ENCODE measurements around the gene AKR1C3. TPM values are rescaled to one million over a fixed set of nuclear protein-coding genes. Genes with fewer than 3 reads are reported as not detected.
"Not testable (repeated sequence)": the region's sequence is repeated elsewhere in the genome, so short reads cannot be mapped to it uniquely, and the experiment has no call there.

Gene AKR1C3
- total and polyA plus RNA-seq, 4 donors = 36.2 to 180 (median 126) TPM

DNA sequence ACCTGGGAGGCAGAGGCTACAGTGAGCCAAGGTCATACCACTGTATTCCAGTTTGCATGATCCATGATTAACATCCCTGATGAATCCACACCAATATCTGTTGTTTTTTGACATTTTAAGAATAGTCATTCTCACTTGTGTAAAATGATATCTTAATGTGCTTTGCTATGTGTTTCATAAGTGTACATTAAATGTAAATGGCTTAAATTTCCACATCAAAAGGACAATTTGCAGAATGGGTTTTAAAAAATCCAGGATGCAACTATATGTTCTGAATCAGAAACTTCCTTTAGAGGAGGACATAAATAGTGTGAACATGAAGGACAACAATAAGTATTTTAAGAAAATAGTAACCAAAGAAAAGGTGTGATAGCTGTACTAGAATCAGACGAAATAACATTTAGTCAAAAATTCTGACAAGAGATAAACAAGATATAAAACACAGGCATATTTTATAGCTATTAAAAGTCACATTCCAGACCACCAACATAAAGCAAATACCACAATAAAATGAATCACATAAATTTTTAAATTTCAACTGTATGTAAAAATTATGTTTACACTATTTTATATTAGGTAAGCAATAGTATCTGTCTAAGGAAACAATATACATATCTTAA lies 42.4 kb downstream of the AKR1C3 start:
- ATAC-seq (ENCODE audit: low FRiP score) = no peak
- WGBS, 2 donors = 52 to 80% methylated on average over 1 of the region's 1 CpG

DNA sequence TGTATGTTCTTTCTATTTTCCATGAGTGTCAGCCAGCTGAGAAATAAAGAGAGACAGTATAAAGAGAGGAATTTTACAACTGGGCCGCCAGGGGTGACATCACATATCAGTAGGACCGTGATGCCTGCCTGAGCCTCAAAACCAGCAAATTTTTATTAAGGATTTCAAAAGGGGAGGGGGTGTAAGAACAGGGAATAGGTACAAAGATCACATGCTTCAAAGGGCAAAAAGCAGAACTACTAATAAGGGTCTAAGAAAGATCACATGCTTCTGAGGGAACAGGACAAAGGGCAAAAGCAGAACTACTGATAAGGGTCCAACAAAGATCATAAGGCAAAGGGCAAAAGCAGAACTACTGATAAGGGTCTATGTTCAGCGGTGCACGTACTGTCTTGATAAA lies 43.5 kb downstream of the AKR1C3 start:
- H3K9me3 ChIP-seq (ENCODE audit: control insufficient read depth, low read length); ATAC-seq (ENCODE audit: low FRiP score); H3K27ac ChIP-seq (ENCODE audit: low read depth in 1 of 2, low read length in 2 of 2); H3K36me3 ChIP-seq (ENCODE audit: control insufficient read depth in 1 of 2, insufficient read depth in 2 of 2, low read length in 1 of 2); H3K4me1 ChIP-seq (ENCODE audit: control insufficient read depth in 1 of 2, insufficient read depth in 2 of 2, low read length in 2 of 2); H3K27me3 ChIP-seq (ENCODE audit: control insufficient read depth in 1 of 2, insufficient read depth in 2 of 2, low read length in 1 of 2); H3K4me3 ChIP-seq (ENCODE audit: low read length in 2 of 2); intact Hi-C loops (cut with DNase I); DNase-seq: not testable (repeated sequence)
- 29 to 35% methylated on average over 4 of the region's 4 CpGs for WGBS, 2 donors

More for the DNA sequence above, 42.4 kb downstream of the AKR1C3 start:
- no peaks in the 10 kb centered on the region for H3K27me3 ChIP-seq (ENCODE audit: control insufficient read depth in 1 of 2, insufficient read depth in 2 of 2, low read length in 1 of 2)
- no peak overlapping the region for H3K4me3 ChIP-seq (ENCODE audit: low read length in 2 of 2)
- DNase-seq = no peak
- no peak overlapping the region for H3K27ac ChIP-seq (ENCODE audit: low read depth in 1 of 2, low read length in 2 of 2)
- H3K4me1 ChIP-seq (ENCODE audit: control insufficient read depth in 1 of 2, insufficient read depth in 2 of 2, low read length in 2 of 2) = no peaks in the 10 kb centered on the region
- no peaks in the 10 kb centered on the region for H3K36me3 ChIP-seq (ENCODE audit: control insufficient read depth in 1 of 2, insufficient read depth in 2 of 2, low read length in 1 of 2)
- peaks cover 2% of the 10 kb centered on the region for H3K9me3 ChIP-seq (ENCODE audit: control insufficient read depth, low read length)
- intact Hi-C loops (cut with DNase I) = no loop called here

DNA sequence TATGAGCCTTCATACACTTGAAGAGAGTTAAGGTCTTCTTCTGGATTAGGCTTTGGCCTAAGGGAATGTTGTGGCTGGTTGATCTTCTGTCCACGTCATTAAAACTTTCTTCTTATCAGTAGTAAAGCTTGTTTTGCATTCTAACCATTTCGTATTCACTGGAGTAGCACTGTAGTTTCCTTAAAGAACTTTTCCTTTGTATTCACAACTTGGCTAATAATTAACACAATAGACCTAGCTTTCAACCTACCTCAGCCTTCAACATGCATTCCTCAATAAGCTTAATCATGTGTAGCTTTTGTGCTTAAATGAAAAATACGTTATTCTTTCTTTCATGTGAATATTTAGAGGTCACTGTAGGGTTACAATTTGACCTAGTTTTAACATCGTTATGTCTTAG lies 48.0 kb downstream of the AKR1C3 start:
- no peak overlapping the region for H3K27ac ChIP-seq (ENCODE audit: low read depth in 1 of 2, low read length in 2 of 2)
- 55 to 66% methylated on average over 4 of the region's 4 CpGs for WGBS, 2 donors
- no peaks in the 10 kb centered on the region for H3K36me3 ChIP-seq (ENCODE audit: control insufficient read depth in 1 of 2, insufficient read depth in 2 of 2, low read length in 1 of 2)
- H3K9me3 ChIP-seq (ENCODE audit: control insufficient read depth, low read length) = no peaks in the 10 kb centered on the region
- DNase-seq (no peak), ATAC-seq (ENCODE audit: low FRiP score) (no peak)
- H3K4me1 ChIP-seq (ENCODE audit: control insufficient read depth in 1 of 2, insufficient read depth in 2 of 2, low read length in 2 of 2) = no peaks in the 10 kb centered on the region
- H3K27me3 ChIP-seq (ENCODE audit: control insufficient read depth in 1 of 2, insufficient read depth in 2 of 2, low read length in 1 of 2) = no peaks in the 10 kb centered on the region
- intact Hi-C loops (cut with DNase I) = no loop called here
- H3K4me3 ChIP-seq (ENCODE audit: low read length in 2 of 2) = no peak overlapping the region

DNA sequence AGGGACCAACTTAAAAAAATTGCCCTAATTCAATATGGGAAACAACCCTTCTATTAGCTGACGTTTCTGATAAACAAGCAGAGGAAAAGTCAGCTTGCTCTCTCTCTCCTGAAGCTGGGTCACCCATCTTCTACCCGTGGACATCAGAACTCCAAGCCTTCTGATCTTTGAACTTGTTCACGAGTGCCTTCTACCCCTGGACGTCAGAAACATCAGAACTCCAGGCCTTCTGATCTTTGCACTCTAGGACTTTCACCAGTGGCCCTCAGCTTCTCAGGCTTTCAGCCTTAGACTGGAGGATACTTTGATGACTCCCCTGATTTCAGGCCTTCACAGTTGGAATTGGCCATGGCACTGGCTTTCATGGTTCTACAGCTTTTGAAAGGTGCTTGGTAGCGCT lies 48.9 kb downstream of the AKR1C3 start:
- ATAC-seq (ENCODE audit: low FRiP score) (no peak), DNase-seq (no peak)
- no peaks in the 10 kb centered on the region for H3K27me3 ChIP-seq (ENCODE audit: control insufficient read depth in 1 of 2, insufficient read depth in 2 of 2, low read length in 1 of 2)
- WGBS, 2 donors = 63% methylated on average over 5 of the region's 5 CpGs
- H3K36me3 ChIP-seq (ENCODE audit: control insufficient read depth in 1 of 2, insufficient read depth in 2 of 2, low read length in 1 of 2) = no peaks in the 10 kb centered on the region
- H3K4me3 ChIP-seq (ENCODE audit: low read length in 2 of 2) = no peak overlapping the region
- H3K9me3 ChIP-seq (ENCODE audit: control insufficient read depth, low read length) = no peaks in the 10 kb centered on the region
- H3K4me1 ChIP-seq (ENCODE audit: control insufficient read depth in 1 of 2, insufficient read depth in 2 of 2, low read length in 2 of 2) = no peaks in the 10 kb centered on the region
- intact Hi-C loops (cut with DNase I) = no loop called here
- H3K27ac ChIP-seq (ENCODE audit: low read depth in 1 of 2, low read length in 2 of 2) = no peak overlapping the region

DNA sequence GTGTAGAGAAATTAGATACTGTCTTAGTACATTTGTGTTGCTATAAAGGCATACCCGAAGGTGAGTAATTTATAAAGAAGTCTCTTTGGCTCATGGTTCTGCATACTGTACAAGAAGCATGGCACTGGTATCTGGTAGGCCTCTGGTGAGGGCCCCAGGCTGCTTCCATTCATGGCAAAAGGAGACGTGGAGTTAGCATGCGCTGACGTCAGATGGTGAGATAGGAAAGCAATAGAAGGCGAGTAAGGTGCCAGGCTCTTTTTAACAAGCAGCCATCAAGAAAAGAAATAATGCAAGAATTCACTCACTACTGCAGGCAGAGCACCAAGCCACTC lies 52.7 kb downstream of the AKR1C3 start:
- DNase-seq (no peak), ATAC-seq (ENCODE audit: low FRiP score) (no peak)
- 81 to 88% methylated on average over 5 of the region's 5 CpGs for WGBS, 2 donors
- H3K4me3 ChIP-seq (ENCODE audit: low read length in 2 of 2) = no peak overlapping the region
- no peaks in the 10 kb centered on the region for H3K4me1 ChIP-seq (ENCODE audit: control insufficient read depth in 1 of 2, insufficient read depth in 2 of 2, low read length in 2 of 2)
- intact Hi-C loops (cut with DNase I) = no loop called here
- H3K9me3 ChIP-seq (ENCODE audit: control insufficient read depth, low read length) = no peaks in the 10 kb centered on the region
- no peaks in the 10 kb centered on the region for H3K36me3 ChIP-seq (ENCODE audit: control insufficient read depth in 1 of 2, insufficient read depth in 2 of 2, low read length in 1 of 2)
- no peak overlapping the region for H3K27ac ChIP-seq (ENCODE audit: low read depth in 1 of 2, low read length in 2 of 2)
- H3K27me3 ChIP-seq (ENCODE audit: control insufficient read depth in 1 of 2, insufficient read depth in 2 of 2, low read length in 1 of 2) = no peaks in the 10 kb centered on the region

GRCh38 chr10:5147255-5147980 lies 53.2 kb downstream of the AKR1C3 start:
- no peak overlapping the region for H3K4me3 ChIP-seq (ENCODE audit: low read length in 2 of 2)
- H3K36me3 ChIP-seq (ENCODE audit: control insufficient read depth in 1 of 2, insufficient read depth in 2 of 2, low read length in 1 of 2) = no peaks in the 10 kb centered on the region
- ATAC-seq (ENCODE audit: low FRiP score) (no peak), DNase-seq (no peak)
- no peaks in the 10 kb centered on the region for H3K9me3 ChIP-seq (ENCODE audit: control insufficient read depth, low read length)
- H3K27me3 ChIP-seq (ENCODE audit: control insufficient read depth in 1 of 2, insufficient read depth in 2 of 2, low read length in 1 of 2) = no peaks in the 10 kb centered on the region
- WGBS, 2 donors = 71 to 74% methylated on average over 5 of the region's 5 CpGs
- no peaks in the 10 kb centered on the region for H3K4me1 ChIP-seq (ENCODE audit: control insufficient read depth in 1 of 2, insufficient read depth in 2 of 2, low read length in 2 of 2)
- intact Hi-C loops (cut with DNase I) = no loop called here
- H3K27ac ChIP-seq (ENCODE audit: low read depth in 1 of 2, low read length in 2 of 2) = no peak overlapping the region

DNA sequence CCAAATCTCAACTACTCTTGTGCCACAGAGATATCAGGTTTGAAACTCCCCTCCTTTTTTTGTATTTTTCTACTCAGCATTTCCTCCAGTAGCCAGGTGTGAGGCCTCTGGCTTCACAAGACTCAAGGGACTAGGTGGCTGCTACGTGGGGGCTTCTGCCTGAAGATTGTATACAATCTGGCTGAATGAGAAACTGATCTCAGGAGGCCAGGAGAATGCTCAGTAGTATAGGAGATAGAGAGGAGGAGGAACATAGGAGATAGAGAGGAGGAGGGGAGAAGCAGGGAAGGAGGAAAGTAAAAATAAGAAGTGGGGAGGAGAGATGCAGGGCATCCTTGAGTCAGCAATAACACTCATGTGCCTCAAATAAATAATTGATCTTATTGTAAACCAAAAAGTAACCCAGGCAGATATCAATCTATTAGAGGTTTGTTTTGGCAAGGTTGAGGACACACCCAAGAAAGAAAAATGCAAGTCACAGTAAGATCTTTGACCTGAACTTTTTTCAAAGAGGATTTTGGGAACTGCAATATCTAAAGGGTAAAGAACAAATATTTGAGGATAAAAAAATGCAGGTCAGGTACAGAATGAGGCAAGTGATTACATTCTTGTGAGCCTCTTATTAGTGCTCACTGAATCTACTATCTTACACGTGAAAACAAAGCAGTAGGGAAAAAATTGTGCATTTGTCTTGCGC lies 53.9 kb downstream of the AKR1C3 start:
- ATAC-seq (ENCODE audit: low FRiP score) (no peak), DNase-seq (no peak)
- no peak overlapping the region for H3K27ac ChIP-seq (ENCODE audit: low read depth in 1 of 2, low read length in 2 of 2)
- H3K27me3 ChIP-seq (ENCODE audit: control insufficient read depth in 1 of 2, insufficient read depth in 2 of 2, low read length in 1 of 2) = no peaks in the 10 kb centered on the region
- no peaks in the 10 kb centered on the region for H3K36me3 ChIP-seq (ENCODE audit: control insufficient read depth in 1 of 2, insufficient read depth in 2 of 2, low read length in 1 of 2)
- no peak overlapping the region for H3K4me3 ChIP-seq (ENCODE audit: low read length in 2 of 2)
- 51 to 52% methylated on average over 3 of the region's 3 CpGs for WGBS, 2 donors
- intact Hi-C loops (cut with DNase I) = no loop called here
- H3K4me1 ChIP-seq (ENCODE audit: control insufficient read depth in 1 of 2, insufficient read depth in 2 of 2, low read length in 2 of 2) = no peaks in the 10 kb centered on the region
- no peaks in the 10 kb centered on the region for H3K9me3 ChIP-seq (ENCODE audit: control insufficient read depth, low read length)

DNA sequence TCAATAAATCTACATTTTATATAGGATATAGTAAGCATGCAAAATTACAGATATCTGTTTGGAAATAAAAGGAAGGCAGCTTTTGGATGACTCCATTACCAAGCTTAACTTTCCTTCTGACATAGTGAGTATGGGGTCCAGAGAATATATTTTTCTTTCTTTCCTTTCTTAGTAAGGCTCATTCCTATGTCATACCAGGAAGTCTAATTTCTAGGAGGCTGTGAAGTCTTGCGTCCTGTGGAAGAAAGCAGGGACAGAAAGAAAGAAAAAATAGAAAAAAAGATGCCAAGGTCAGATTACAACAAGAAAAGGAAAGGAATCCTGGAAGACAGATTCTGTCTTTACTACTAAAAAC lies 54.4 kb downstream of the AKR1C3 start:
- Histone ChIP-seq H3K27me3 (ENCODE audit: control insufficient read depth in 1 of 2, insufficient read depth in 2 of 2, low read length in 1 of 2) (no peaks in the 10 kb centered on the region), H3K4me3 (ENCODE audit: low read length in 2 of 2) (no peak overlapping the region), H3K36me3 (ENCODE audit: control insufficient read depth in 1 of 2, insufficient read depth in 2 of 2, low read length in 1 of 2) (no peaks in the 10 kb centered on the region), H3K4me1 (ENCODE audit: control insufficient read depth in 1 of 2, insufficient read depth in 2 of 2, low read length in 2 of 2) (no peaks in the 10 kb centered on the region), H3K9me3 (ENCODE audit: control insufficient read depth, low read length) (no peaks in the 10 kb centered on the region), H3K27ac (ENCODE audit: low read depth in 1 of 2, low read length in 2 of 2) (no peak overlapping the region)
- ATAC-seq (ENCODE audit: low FRiP score) = no peak
- intact Hi-C loops (cut with DNase I) = no loop called here
- 37 to 52% methylated on average over 1 of the region's 1 CpG for WGBS, 2 donors
- DNase-seq = no peak

DNA sequence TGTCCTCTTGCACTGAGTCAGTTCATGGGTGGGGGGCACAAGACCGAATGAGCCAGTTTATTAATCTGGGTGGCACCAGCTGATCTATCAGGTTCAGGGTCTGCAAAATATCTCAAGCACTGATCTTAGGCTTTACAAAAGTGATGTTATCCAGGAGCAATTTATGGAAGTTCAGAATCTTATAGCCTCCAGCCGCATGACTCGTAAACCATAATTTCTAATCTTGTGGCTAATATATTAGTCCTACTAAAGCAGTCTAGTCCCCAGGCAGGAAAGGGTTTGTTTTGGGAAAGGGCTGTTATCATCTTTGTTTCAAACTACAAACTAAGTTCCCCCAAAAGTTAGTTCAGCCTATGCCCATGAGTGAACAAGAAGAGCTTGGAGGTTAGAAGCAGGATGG lies 56.9 kb downstream of the AKR1C3 start:
- Histone ChIP-seq H3K27ac (ENCODE audit: low read depth in 1 of 2, low read length in 2 of 2) (no peak overlapping the region), H3K27me3 (ENCODE audit: control insufficient read depth in 1 of 2, insufficient read depth in 2 of 2, low read length in 1 of 2) (no peaks in the 10 kb centered on the region), H3K4me3 (ENCODE audit: low read length in 2 of 2) (no peak overlapping the region), H3K36me3 (ENCODE audit: control insufficient read depth in 1 of 2, insufficient read depth in 2 of 2, low read length in 1 of 2) (no peaks in the 10 kb centered on the region), H3K9me3 (ENCODE audit: control insufficient read depth, low read length) (peaks cover 2% of the 10 kb centered on the region), H3K4me1 (ENCODE audit: control insufficient read depth in 1 of 2, insufficient read depth in 2 of 2, low read length in 2 of 2) (no peaks in the 10 kb centered on the region)
- no peak for DNase-seq
- ATAC-seq (ENCODE audit: low FRiP score) = no peak
- intact Hi-C loops (cut with DNase I) = no loop called here
- 90 to 97% methylated on average over 3 of the region's 3 CpGs for WGBS, 2 donors
